Uterus (tissue), 2 donors: Measurements from ENCODE around the gene RIPK4.

Experiments
- POLR2A ChIP-seq, 2 donors: fragments of 450-650 bp; IDR thresholded peaks; one replicate each; pipeline ENCODE4 v1.6.1; 2016; ENCODE audit warnings: antibody characterized with exemption in 2 of 2, mild to moderate bottlenecking in 1 of 2, moderate library complexity in 1 of 2
- TF ChIP-seq, protein P1 (sequence below), 4 experiments: fragments of 200-600 bp in 2 of 4; fragments of 450-650 bp in 2 of 4; sonication (generic) in 2 of 4; IDR thresholded peaks; one replicate each; pipeline ENCODE4 v1.5.1; 2016 to 2019; ENCODE audit warnings: antibody characterized with exemption in 4 of 4, mild to moderate bottlenecking in 2 of 4, moderate library complexity in 1 of 4

GRCh38 chr21:41745971-41746743 lies 20.7 kb downstream of the RIPK4 start:
- TF ChIP-seq, protein P1, sequence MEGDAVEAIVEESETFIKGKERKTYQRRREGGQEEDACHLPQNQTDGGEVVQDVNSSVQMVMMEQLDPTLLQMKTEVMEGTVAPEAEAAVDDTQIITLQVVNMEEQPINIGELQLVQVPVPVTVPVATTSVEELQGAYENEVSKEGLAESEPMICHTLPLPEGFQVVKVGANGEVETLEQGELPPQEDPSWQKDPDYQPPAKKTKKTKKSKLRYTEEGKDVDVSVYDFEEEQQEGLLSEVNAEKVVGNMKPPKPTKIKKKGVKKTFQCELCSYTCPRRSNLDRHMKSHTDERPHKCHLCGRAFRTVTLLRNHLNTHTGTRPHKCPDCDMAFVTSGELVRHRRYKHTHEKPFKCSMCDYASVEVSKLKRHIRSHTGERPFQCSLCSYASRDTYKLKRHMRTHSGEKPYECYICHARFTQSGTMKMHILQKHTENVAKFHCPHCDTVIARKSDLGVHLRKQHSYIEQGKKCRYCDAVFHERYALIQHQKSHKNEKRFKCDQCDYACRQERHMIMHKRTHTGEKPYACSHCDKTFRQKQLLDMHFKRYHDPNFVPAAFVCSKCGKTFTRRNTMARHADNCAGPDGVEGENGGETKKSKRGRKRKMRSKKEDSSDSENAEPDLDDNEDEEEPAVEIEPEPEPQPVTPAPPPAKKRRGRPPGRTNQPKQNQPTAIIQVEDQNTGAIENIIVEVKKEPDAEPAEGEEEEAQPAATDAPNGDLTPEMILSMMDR (IDR thresholded peaks at IDR 0.05), result no peak
- no peak for TF ChIP-seq POLR2A (IDR thresholded peaks at IDR 0.05)
